ENCODE measurements around the gene SERTAD3. TPM values are rescaled to one million over a fixed set of nuclear protein-coding genes. Genes with fewer than 3 reads are reported as not detected.
"Not testable (repeated sequence)": the region's sequence is repeated elsewhere in the genome, so short reads cannot be mapped to it uniquely, and the experiment has no call there.

Gene SERTAD3
- total RNA-seq, 2 donors from 2014 or later, result 47.7 to 62.6 TPM

GRCh38 chr19:40441719-40442253 is 2.3 kb downstream of the SERTAD3 start:
- Mint-ChIP-seq H3K27me3 (ENCODE audit: insufficient read depth) (no peaks in the 10 kb centered on the region), H3K4me3 (peak overlapping the region; percentile 99), H3K27ac (peak overlapping the region; percentile 99), H3K9me3 (no peaks in the 10 kb centered on the region), H3K36me3 (ENCODE audit: low read depth) (peaks cover 31% of the 10 kb centered on the region), H3K4me1 (peaks cover 28% of the 10 kb centered on the region)
- peak overlapping the region; percentile 100 for H3K4me3 ChIP-seq (ENCODE audit: low read length)
- no peak for TF ChIP-seq CTCF (conservative IDR thresholded peaks at IDR 0.05)
- H3K9me3 ChIP-seq (ENCODE audit: control insufficient read depth, low read length), result no peaks in the 10 kb centered on the region
- peak overlapping the region; percentile 58 for H3K9ac ChIP-seq (ENCODE audit: extremely low read depth, low read length, poor library complexity, severe bottlenecking)
- DNase-seq, result no peak
- H3K36me3 ChIP-seq (ENCODE audit: control insufficient read depth, insufficient read depth, low read length), result peaks cover 29% of the 10 kb centered on the region
- WGBS, 2 experiments (ENCODE audit: insufficient coverage in 1 of 2, insufficient read length in 1 of 2), result 95 to 99% methylated on average over 11 of the region's 11 CpGs
- H3K27ac ChIP-seq (ENCODE audit: low read depth, low read length), result no peak overlapping the region
- no peaks in the 10 kb centered on the region for H3K27me3 ChIP-seq (ENCODE audit: control insufficient read depth, insufficient read depth, low read length, poor library complexity, severe bottlenecking)
- H3K4me1 ChIP-seq (ENCODE audit: control insufficient read depth, insufficient read depth, low read length), result peaks cover 4% of the 10 kb centered on the region

- no peak for DNase-seq
- H3K27me3 ChIP-seq (ENCODE audit: control insufficient read depth, insufficient read depth, low read length, poor library complexity, severe bottlenecking), result no peaks in the 10 kb centered on the region
- 93 to 98% methylated on average over 3 of the region's 3 CpGs for WGBS, 2 experiments (ENCODE audit: insufficient coverage in 1 of 2, insufficient read length in 1 of 2)
- Mint-ChIP-seq H3K4me3 (no peak overlapping the region), H3K9me3 (no peaks in the 10 kb centered on the region), H3K27me3 (ENCODE audit: insufficient read depth) (no peaks in the 10 kb centered on the region), H3K27ac (no peak overlapping the region), H3K4me1 (peaks cover 15% of the 10 kb centered on the region), H3K36me3 (ENCODE audit: low read depth) (peaks cover 31% of the 10 kb centered on the region)
- H3K9ac ChIP-seq (ENCODE audit: extremely low read depth, low read length, poor library complexity, severe bottlenecking), result no peak overlapping the region
- H3K36me3 ChIP-seq (ENCODE audit: control insufficient read depth, insufficient read depth, low read length), result peaks cover 29% of the 10 kb centered on the region
- H3K4me1 ChIP-seq (ENCODE audit: control insufficient read depth, insufficient read depth, low read length), result no peaks in the 10 kb centered on the region
- H3K27ac ChIP-seq (ENCODE audit: low read depth, low read length), result no peak overlapping the region
- TF ChIP-seq CTCF (conservative IDR thresholded peaks at IDR 0.05), result no peak
- no peak overlapping the region for H3K4me3 ChIP-seq (ENCODE audit: low read length)
- H3K9me3 ChIP-seq (ENCODE audit: control insufficient read depth, low read length), result no peaks in the 10 kb centered on the region
Measured at GRCh38 chr19:40438284-40438683, 5.9 kb downstream of the SERTAD3 start.

GRCh38 chr19:40433391-40434216 is 10.5 kb downstream of the SERTAD3 start:
- Histone ChIP-seq H3K4me3 (ENCODE audit: low read length) (peak overlapping the region; percentile 84), H3K4me1 (ENCODE audit: control insufficient read depth, insufficient read depth, low read length) (no peaks in the 10 kb centered on the region), H3K27ac (ENCODE audit: low read depth, low read length) (peak overlapping the region; percentile 83), H3K36me3 (ENCODE audit: control insufficient read depth, insufficient read depth, low read length) (no peaks in the 10 kb centered on the region), H3K9ac (ENCODE audit: extremely low read depth, low read length, poor library complexity, severe bottlenecking) (peak overlapping the region; percentile 78), H3K27me3 (ENCODE audit: control insufficient read depth, insufficient read depth, low read length, poor library complexity, severe bottlenecking) (no peaks in the 10 kb centered on the region), H3K9me3 (ENCODE audit: control insufficient read depth, low read length) (no peaks in the 10 kb centered on the region)
- Mint-ChIP-seq H3K27ac (peak overlapping the region; percentile 93), H3K36me3 (ENCODE audit: low read depth) (no peaks in the 10 kb centered on the region), H3K4me1 (peaks cover 11% of the 10 kb centered on the region), H3K9me3 (no peaks in the 10 kb centered on the region), H3K4me3 (peak overlapping the region; percentile 62), H3K27me3 (ENCODE audit: insufficient read depth) (no peaks in the 10 kb centered on the region)
- 6 to 12% methylated on average over 21 to 50 of the region's 50 CpGs for WGBS, 2 experiments (ENCODE audit: insufficient coverage in 1 of 2, insufficient read length in 1 of 2)
- peak; percentile 93 for DNase-seq
- no peak for TF ChIP-seq CTCF (conservative IDR thresholded peaks at IDR 0.05)

DNA sequence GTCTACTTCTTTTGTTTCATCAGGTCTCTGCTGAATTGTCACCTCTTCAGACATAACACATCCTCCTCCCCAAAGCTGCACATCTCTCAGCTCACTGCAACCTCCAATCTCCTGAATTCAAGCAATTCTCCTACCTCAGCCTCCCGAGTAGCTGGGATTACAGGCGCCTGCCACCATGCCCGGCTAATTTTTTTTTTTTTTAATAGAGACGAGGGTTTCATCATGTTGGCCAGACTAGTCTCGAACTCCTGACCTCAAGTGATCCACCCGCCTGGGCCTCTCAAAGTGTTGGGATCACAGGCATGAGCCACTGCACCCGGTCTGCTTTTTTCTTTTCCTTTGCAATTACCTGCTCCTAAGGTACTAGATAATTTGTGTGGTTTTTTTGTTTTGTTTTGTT is 11.4 kb downstream of the SERTAD3 start:
- DNase-seq; H3K36me3 Mint-ChIP-seq (ENCODE audit: low read depth); H3K27me3 Mint-ChIP-seq (ENCODE audit: insufficient read depth); H3K27ac ChIP-seq (ENCODE audit: low read depth, low read length); H3K4me1 ChIP-seq (ENCODE audit: control insufficient read depth, insufficient read depth, low read length); H3K9me3 ChIP-seq (ENCODE audit: control insufficient read depth, low read length); H3K36me3 ChIP-seq (ENCODE audit: control insufficient read depth, insufficient read depth, low read length); H3K27me3 ChIP-seq (ENCODE audit: control insufficient read depth, insufficient read depth, low read length, poor library complexity, severe bottlenecking); H3K9me3 Mint-ChIP-seq: not testable (repeated sequence)
- H3K4me3 ChIP-seq (ENCODE audit: low read length), result peak overlapping the region; percentile 84
- Mint-ChIP-seq H3K4me3 (peak overlapping the region; percentile 62), H3K4me1 (peaks cover 11% of the 10 kb centered on the region), H3K27ac (peak overlapping the region; percentile 93)
- WGBS, 2 experiments (ENCODE audit: insufficient coverage in 1 of 2, insufficient read length in 1 of 2), result 81 to 88% methylated on average over 6 to 7 of the region's 7 CpGs
- peak overlapping the region; percentile 78 for H3K9ac ChIP-seq (ENCODE audit: extremely low read depth, low read length, poor library complexity, severe bottlenecking)
